ENCODE measurements around the gene ZC3H14. TPM values are rescaled to one million over a fixed set of nuclear protein-coding genes. Genes with fewer than 3 reads are reported as not detected.
A peak's percentile ranks its signal among the peaks of the same experiment; 100 is the strongest.

Gene ZC3H14
- total RNA-seq, 1 experiment from 2014 or later: 66.2 TPM

DNA sequence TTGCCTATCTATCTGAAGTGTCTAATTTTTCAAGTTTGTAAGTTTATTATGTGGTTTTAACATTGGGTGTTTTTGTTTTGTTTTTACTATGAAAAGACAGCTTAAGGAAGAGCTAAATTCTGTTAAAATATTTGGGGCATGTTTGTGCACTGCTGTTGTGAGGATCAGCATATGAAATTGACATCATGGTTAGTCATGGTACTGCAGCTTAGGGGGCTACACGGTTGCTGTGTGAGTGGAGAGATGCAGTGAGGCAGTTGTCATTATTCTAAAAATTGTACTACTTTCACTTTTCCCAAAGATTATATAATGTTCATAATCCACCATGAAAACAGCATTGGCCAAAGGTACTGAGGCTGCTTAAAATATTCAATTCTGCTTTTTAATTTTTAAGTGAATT lies 49.0 kb downstream of the ZC3H14 start:
- H3K9ac ChIP-seq (ENCODE audit: low read length): no peak overlapping the region
- DNase-seq (ENCODE audit: low read depth, low spot score): no peak
- BruUV-seq (replicated peaks): no TSS peak
- H3K36me3 ChIP-seq (ENCODE audit: control insufficient read depth in 1 of 2, insufficient read depth in 2 of 2, low read length in 2 of 2): peaks cover 32 to 39% of the 10 kb centered on the region in 2 experiments
- ChIA-PET RAD21 (ENCODE audit: low non-redundant PET in 1 of 2, low total read pairs in 2 of 2, uncharacterized antibody in 2 of 2, unreplicated experiment in 2 of 2) (no interaction called here), POLR2A (no interaction called here), CTCF (no interaction called here)
- H3K4me2 ChIP-seq (ENCODE audit: low read length): no peak overlapping the region
- no peaks in the 10 kb centered on the region for H3K9me2 ChIP-seq (ENCODE audit: insufficient read depth)
- H3K4me3 ChIP-seq (replicated peaks in 1 of 2; ENCODE audit: low read depth in 1 of 2, low read length in 2 of 2): no peak overlapping the region
- H2AFZ ChIP-seq (ENCODE audit: low read depth, low read length, poor library complexity, severe bottlenecking): no peak overlapping the region
- peak; percentile 50; the same call in 1 of the 2 replicates for ATAC-seq
- TF ChIP-seq ZFX (IDR thresholded peaks at IDR 0.05) (no peak), JUND (IDR thresholded peaks at IDR 0.05) (no peak)
- TF ChIP-seq, protein P1, sequence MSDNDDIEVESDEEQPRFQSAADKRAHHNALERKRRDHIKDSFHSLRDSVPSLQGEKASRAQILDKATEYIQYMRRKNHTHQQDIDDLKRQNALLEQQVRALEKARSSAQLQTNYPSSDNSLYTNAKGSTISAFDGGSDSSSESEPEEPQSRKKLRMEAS (IDR thresholded peaks at IDR 0.05): no peak
- TF ChIP-seq, protein P2, sequence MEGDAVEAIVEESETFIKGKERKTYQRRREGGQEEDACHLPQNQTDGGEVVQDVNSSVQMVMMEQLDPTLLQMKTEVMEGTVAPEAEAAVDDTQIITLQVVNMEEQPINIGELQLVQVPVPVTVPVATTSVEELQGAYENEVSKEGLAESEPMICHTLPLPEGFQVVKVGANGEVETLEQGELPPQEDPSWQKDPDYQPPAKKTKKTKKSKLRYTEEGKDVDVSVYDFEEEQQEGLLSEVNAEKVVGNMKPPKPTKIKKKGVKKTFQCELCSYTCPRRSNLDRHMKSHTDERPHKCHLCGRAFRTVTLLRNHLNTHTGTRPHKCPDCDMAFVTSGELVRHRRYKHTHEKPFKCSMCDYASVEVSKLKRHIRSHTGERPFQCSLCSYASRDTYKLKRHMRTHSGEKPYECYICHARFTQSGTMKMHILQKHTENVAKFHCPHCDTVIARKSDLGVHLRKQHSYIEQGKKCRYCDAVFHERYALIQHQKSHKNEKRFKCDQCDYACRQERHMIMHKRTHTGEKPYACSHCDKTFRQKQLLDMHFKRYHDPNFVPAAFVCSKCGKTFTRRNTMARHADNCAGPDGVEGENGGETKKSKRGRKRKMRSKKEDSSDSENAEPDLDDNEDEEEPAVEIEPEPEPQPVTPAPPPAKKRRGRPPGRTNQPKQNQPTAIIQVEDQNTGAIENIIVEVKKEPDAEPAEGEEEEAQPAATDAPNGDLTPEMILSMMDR (IDR thresholded peaks at IDR 0.05 in 2 of 3, conservative IDR thresholded peaks at IDR 0.05 in 1 of 3; ENCODE audit: borderline replicate concordance in 1 of 3, insufficient read depth in 1 of 3, low read depth in 2 of 3, low read length in 2 of 3): peak in 1 of 3 experiments; percentile 19; a peak in 1 of 6 replicates
- no peaks in the 10 kb centered on the region for H4K20me1 ChIP-seq (ENCODE audit: insufficient read depth)
- no peaks in the 10 kb centered on the region for H3K9me3 ChIP-seq (ENCODE audit: control insufficient read depth in 1 of 2, insufficient read depth in 1 of 2, low read depth in 1 of 2, low read length in 2 of 2)
- no peaks in the 10 kb centered on the region for H3K79me2 ChIP-seq (ENCODE audit: insufficient read depth, low read length)
- no peaks in the 10 kb centered on the region for H3K27me3 ChIP-seq (ENCODE audit: insufficient read depth, low read length)
- intact Hi-C loops (cut with micrococcal nuclease): no loop called here
- no peaks in the 10 kb centered on the region; a peak in 2 of 4 replicates for H3K4me1 ChIP-seq (ENCODE audit: control insufficient read depth in 1 of 2, insufficient read depth in 2 of 2, low read length in 2 of 2)
- H3K27ac ChIP-seq (ENCODE audit: low read depth, low read length): no peak overlapping the region

DNA sequence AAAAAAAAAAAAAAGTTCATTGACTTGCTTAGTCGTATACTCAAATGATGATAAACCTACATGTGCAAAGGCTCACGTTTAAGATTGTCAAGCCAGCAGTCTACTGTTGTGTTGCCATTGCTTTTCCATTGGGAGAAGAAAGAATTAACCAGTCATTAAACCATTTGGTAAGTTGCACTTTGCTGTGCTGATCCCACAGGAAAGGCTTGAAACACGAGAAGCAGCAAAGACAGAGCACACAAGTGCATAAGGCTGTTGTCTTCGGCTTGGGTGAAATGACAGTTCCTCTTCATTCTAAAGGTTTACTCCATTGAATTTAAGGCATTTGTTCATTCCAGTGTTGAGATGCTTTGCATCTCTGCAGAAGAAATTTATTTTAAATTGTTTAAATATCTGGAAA lies 50.1 kb downstream of the ZC3H14 start:
- H3K9ac ChIP-seq (ENCODE audit: low read length): no peak overlapping the region
- no peak for ATAC-seq
- no peaks in the 10 kb centered on the region for H3K9me2 ChIP-seq (ENCODE audit: insufficient read depth)
- no peaks in the 10 kb centered on the region for H3K79me2 ChIP-seq (ENCODE audit: insufficient read depth, low read length)
- no TSS peak for BruUV-seq (replicated peaks)
- no peak for DNase-seq (ENCODE audit: low read depth, low spot score)
- intact Hi-C loops (cut with micrococcal nuclease): no loop called here
- H3K4me2 ChIP-seq (ENCODE audit: low read length): no peak overlapping the region
- RAD21 ChIA-PET (ENCODE audit: low non-redundant PET in 1 of 2, low total read pairs in 2 of 2, uncharacterized antibody in 2 of 2, unreplicated experiment in 2 of 2): no interaction called here
- no peak overlapping the region for H2AFZ ChIP-seq (ENCODE audit: low read depth, low read length, poor library complexity, severe bottlenecking)
- no peaks in the 10 kb centered on the region for H3K9me3 ChIP-seq (ENCODE audit: control insufficient read depth in 1 of 2, insufficient read depth in 1 of 2, low read depth in 1 of 2, low read length in 2 of 2)
- H3K36me3 ChIP-seq (ENCODE audit: control insufficient read depth in 1 of 2, insufficient read depth in 2 of 2, low read length in 2 of 2): peaks cover 24 to 31% of the 10 kb centered on the region in 2 experiments
- no peak overlapping the region for H3K4me3 ChIP-seq (replicated peaks in 1 of 2; ENCODE audit: low read depth in 1 of 2, low read length in 2 of 2)
- no peaks in the 10 kb centered on the region; a peak in 2 of 4 replicates for H3K4me1 ChIP-seq (ENCODE audit: control insufficient read depth in 1 of 2, insufficient read depth in 2 of 2, low read length in 2 of 2)
- POLR2A ChIA-PET: no interaction called here
- CTCF ChIA-PET: no interaction called here
- no peaks in the 10 kb centered on the region for H4K20me1 ChIP-seq (ENCODE audit: insufficient read depth)
- H3K27me3 ChIP-seq (ENCODE audit: insufficient read depth, low read length): no peaks in the 10 kb centered on the region
- H3K27ac ChIP-seq (ENCODE audit: low read depth, low read length): no peak overlapping the region
- no peak for TF ChIP-seq POLR2A (IDR thresholded peaks at IDR 0.05; ENCODE audit: borderline replicate concordance, extremely low read depth, insufficient read depth, insufficient read length)
- TF ChIP-seq RAD21 (IDR thresholded peaks at IDR 0.05; ENCODE audit: low read depth): no peak
- TF ChIP-seq, protein P3, sequence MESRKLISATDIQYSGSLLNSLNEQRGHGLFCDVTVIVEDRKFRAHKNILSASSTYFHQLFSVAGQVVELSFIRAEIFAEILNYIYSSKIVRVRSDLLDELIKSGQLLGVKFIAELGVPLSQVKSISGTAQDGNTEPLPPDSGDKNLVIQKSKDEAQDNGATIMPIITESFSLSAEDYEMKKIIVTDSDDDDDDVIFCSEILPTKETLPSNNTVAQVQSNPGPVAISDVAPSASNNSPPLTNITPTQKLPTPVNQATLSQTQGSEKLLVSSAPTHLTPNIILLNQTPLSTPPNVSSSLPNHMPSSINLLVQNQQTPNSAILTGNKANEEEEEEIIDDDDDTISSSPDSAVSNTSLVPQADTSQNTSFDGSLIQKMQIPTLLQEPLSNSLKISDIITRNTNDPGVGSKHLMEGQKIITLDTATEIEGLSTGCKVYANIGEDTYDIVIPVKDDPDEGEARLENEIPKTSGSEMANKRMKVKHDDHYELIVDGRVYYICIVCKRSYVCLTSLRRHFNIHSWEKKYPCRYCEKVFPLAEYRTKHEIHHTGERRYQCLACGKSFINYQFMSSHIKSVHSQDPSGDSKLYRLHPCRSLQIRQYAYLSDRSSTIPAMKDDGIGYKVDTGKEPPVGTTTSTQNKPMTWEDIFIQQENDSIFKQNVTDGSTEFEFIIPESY (IDR thresholded peaks at IDR 0.05; ENCODE audit: extremely low read depth, insufficient replicate concordance, low read length): no peak
- no peak for TF ChIP-seq SP1 (IDR thresholded peaks at IDR 0.05; ENCODE audit: low read depth)
- no peak for TF ChIP-seq YY1 (IDR thresholded peaks at IDR 0.05; ENCODE audit: extremely low read depth, insufficient replicate concordance, low read depth, low read length)
- TF ChIP-seq POLR2AphosphoS5 (IDR thresholded peaks at IDR 0.05; ENCODE audit: low read depth, low read length): no peak
- TF ChIP-seq, protein P4, sequence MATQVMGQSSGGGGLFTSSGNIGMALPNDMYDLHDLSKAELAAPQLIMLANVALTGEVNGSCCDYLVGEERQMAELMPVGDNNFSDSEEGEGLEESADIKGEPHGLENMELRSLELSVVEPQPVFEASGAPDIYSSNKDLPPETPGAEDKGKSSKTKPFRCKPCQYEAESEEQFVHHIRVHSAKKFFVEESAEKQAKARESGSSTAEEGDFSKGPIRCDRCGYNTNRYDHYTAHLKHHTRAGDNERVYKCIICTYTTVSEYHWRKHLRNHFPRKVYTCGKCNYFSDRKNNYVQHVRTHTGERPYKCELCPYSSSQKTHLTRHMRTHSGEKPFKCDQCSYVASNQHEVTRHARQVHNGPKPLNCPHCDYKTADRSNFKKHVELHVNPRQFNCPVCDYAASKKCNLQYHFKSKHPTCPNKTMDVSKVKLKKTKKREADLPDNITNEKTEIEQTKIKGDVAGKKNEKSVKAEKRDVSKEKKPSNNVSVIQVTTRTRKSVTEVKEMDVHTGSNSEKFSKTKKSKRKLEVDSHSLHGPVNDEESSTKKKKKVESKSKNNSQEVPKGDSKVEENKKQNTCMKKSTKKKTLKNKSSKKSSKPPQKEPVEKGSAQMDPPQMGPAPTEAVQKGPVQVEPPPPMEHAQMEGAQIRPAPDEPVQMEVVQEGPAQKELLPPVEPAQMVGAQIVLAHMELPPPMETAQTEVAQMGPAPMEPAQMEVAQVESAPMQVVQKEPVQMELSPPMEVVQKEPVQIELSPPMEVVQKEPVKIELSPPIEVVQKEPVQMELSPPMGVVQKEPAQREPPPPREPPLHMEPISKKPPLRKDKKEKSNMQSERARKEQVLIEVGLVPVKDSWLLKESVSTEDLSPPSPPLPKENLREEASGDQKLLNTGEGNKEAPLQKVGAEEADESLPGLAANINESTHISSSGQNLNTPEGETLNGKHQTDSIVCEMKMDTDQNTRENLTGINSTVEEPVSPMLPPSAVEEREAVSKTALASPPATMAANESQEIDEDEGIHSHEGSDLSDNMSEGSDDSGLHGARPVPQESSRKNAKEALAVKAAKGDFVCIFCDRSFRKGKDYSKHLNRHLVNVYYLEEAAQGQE (IDR thresholded peaks at IDR 0.05; ENCODE audit: low read depth): no peak
- TF ChIP-seq EZH2 (IDR thresholded peaks at IDR 0.05): no peak
- TF ChIP-seq, protein P1 (IDR thresholded peaks at IDR 0.05): no peak
- no peak for TF ChIP-seq ELF1 (IDR thresholded peaks at IDR 0.05; ENCODE audit: borderline replicate concordance, low read depth)
